ENCODE data around the gene SST. TPM values are rescaled to one million over a fixed set of nuclear protein-coding genes. Genes with fewer than 3 reads are reported as not detected.

SST gene
- total and polyA plus RNA-seq, 10 of the 15 experiments (the other 5 are each of a cell fraction or from before 2014, with no cell fraction given): 0.35 to 0.38 TPM; not detected in 8

GRCh38 chr3:187623285-187623814, 46.8 kb downstream of the SST start:
- POLR2A ChIA-PET: no interaction called here
- CTCF ChIA-PET: no interaction called here
- RAD21 ChIA-PET (ENCODE audit: unreplicated experiment): interaction anchor here (1.3 kb wide), 1 partner anchor 304 kb away, joined by 6 read pairs; no protein-coding TSS in a partner anchor

More at GRCh38 chr3:187623285-187623814, 46.8 kb downstream of the SST start:
- ATAC-seq (no peak; the same call in 2 of the 3 replicates), FAIRE-seq (no peak), DNase-seq (ENCODE audit: low read depth, low spot score) (no peak)
- SMC1A ChIA-PET (ENCODE audit: uncharacterized antibody, unreplicated experiment): no interaction called here
- in situ Hi-C loops (cut with MboI) (no loop called here), intact Hi-C loops (cut with micrococcal nuclease; ENCODE audit: unreplicated experiment) (no loop called here)
- Histone ChIP-seq H4K20me1 (ENCODE audit: control insufficient read depth, insufficient read depth) (no peaks in the 10 kb centered on the region), H3K9ac (ENCODE audit: control insufficient read depth, insufficient read depth, low read length) (no peak overlapping the region), H3K4me2 (ENCODE audit: control insufficient read depth, insufficient read depth) (no peak overlapping the region), H3K79me2 (ENCODE audit: control insufficient read depth, insufficient read depth, low read length) (no peaks in the 10 kb centered on the region), H3K9me3 (replicated peaks; ENCODE audit: control insufficient read depth, insufficient read depth, low read length) (no peaks in the 10 kb centered on the region), H3K4me1 (ENCODE audit: control insufficient read depth, insufficient read depth, low read length) (no peaks in the 10 kb centered on the region), H3K27me3 (replicated peaks in 1 of 2; ENCODE audit: control insufficient read depth in 2 of 2, insufficient read depth in 2 of 2, low read length in 1 of 2) (peaks cover 0 to 1% of the 10 kb centered on the region in 2 experiments; a peak in 1 of 4 replicates), H2AFZ (ENCODE audit: control insufficient read depth, low read depth, low read length) (no peak overlapping the region), H3K27ac (ENCODE audit: control insufficient read depth, insufficient read depth) (no peak overlapping the region), H3K36me3 (ENCODE audit: control insufficient read depth in 2 of 2, insufficient read depth in 2 of 2, low read length in 1 of 2) (no peaks in the 10 kb centered on the region), H3K4me3 (no peak overlapping the region)
- 19% methylated on average over 5 of the region's 5 CpGs for WGBS (ENCODE audit: insufficient coverage, insufficient replicate concordance, low lambda C conversion rate, missing lambda C conversion rate)
- no TSS peak for BruUV-seq (replicated peaks)
- TF ChIP-seq CTCF (IDR thresholded peaks at IDR 0.05 in 2 of 3, conservative IDR thresholded peaks at IDR 0.05 in 1 of 3; ENCODE audit: control insufficient read depth in 2 of 3, extremely low read depth in 1 of 3, insufficient read depth in 1 of 3, low read depth in 3 of 3, low read length in 3 of 3) (no peak), POLR2AphosphoS5 (IDR thresholded peaks at IDR 0.05; ENCODE audit: low read length) (no peak)

Measured in GM12878 (cell line).